Testis (tissue), 2 donors: ENCODE measurements around the gene ERC2.

Experiments
- CTCF ChIP-seq, 3 experiments: fragments of 450-650 bp in 2 of 3; fragments of 200-600 bp in 1 of 3; sonication (generic) in 1 of 3; IDR thresholded peaks; one replicate each; pipeline ENCODE4 v1.5.1; 2016 to 2019; ENCODE audit warnings: antibody characterized with exemption in 3 of 3, mild to moderate bottlenecking in 2 of 3, moderate library complexity in 1 of 3
- POLR2A ChIP-seq: fragments of 450-650 bp; IDR thresholded peaks from one replicate; pipeline ENCODE4 v1.6.1; 2017; ENCODE audit warnings: antibody characterized with exemption, mild to moderate bottlenecking, moderate library complexity

- TF ChIP-seq CTCF (IDR thresholded peaks at IDR 0.05) = no peak
- no peak for TF ChIP-seq POLR2A
Measured at GRCh38 chr3:55579496-55579895, 888.8 kb downstream of the ERC2 start.
